GM11168 (cell line): ENCODE data around the gene HDAC7.

Source experiments
- in situ Hi-C: fragments of 300-500 bp; cut with MboI; formaldehyde crosslinking; loops from one replicate; pipeline ENCODE4 v1.12.0; 2022; ENCODE audit warnings: low sequenced_read_pairs; ENCODE audit not compliant: unreplicated experiment

Gene HDAC7

GRCh38 chr12:47740606-47741339 is 78.9 kb downstream of the HDAC7 start:
- in situ Hi-C loops = no loop called here

- in situ Hi-C loops = no loop called here
Measured at GRCh38 chr12:47739979-47740378, 79.7 kb downstream of the HDAC7 start.

- in situ Hi-C loops = no loop called here
Measured at GRCh38 chr12:47739297-47739696, 80.4 kb downstream of the HDAC7 start.

GRCh38 chr12:47737936-47738594 is 81.6 kb downstream of the HDAC7 start:
- in situ Hi-C loops = no loop called here

- in situ Hi-C loops = no loop called here
Measured at GRCh38 chr12:47736877-47737676, 82.6 kb downstream of the HDAC7 start.

GRCh38 chr12:47736216-47736615 is 83.5 kb downstream of the HDAC7 start:
- in situ Hi-C loops = no loop called here

GRCh38 chr12:47735649-47736048 is 84.1 kb downstream of the HDAC7 start:
- in situ Hi-C loops = no loop called here

GRCh38 chr12:47734725-47735480 is 84.8 kb downstream of the HDAC7 start:
- in situ Hi-C loops = loop anchor here (5.0 kb wide), 1 partner anchor 32 kb away; no protein-coding TSS in a partner anchor

- in situ Hi-C loops = loop anchor here (5.0 kb wide), 1 partner anchor 34 kb away; no protein-coding TSS in a partner anchor
Measured at GRCh38 chr12:47733142-47733541, 86.6 kb downstream of the HDAC7 start.
